GM19025 (cell line): ENCODE measurements around the gene PISD.
"Not testable (repeated sequence)": the region's sequence is repeated elsewhere in the genome, so short reads cannot be mapped to it uniquely, and the experiment has no call there.

Experiments used
- ATAC-seq: cut with Tn5 transposase; IDR thresholded peaks from one replicate; pipeline ENCODE4 v1.9.1; 2021; ENCODE audit warnings: mild to moderate bottlenecking, low read depth, moderate library complexity; ENCODE audit not compliant: unreplicated experiment

The PISD gene

DNA sequence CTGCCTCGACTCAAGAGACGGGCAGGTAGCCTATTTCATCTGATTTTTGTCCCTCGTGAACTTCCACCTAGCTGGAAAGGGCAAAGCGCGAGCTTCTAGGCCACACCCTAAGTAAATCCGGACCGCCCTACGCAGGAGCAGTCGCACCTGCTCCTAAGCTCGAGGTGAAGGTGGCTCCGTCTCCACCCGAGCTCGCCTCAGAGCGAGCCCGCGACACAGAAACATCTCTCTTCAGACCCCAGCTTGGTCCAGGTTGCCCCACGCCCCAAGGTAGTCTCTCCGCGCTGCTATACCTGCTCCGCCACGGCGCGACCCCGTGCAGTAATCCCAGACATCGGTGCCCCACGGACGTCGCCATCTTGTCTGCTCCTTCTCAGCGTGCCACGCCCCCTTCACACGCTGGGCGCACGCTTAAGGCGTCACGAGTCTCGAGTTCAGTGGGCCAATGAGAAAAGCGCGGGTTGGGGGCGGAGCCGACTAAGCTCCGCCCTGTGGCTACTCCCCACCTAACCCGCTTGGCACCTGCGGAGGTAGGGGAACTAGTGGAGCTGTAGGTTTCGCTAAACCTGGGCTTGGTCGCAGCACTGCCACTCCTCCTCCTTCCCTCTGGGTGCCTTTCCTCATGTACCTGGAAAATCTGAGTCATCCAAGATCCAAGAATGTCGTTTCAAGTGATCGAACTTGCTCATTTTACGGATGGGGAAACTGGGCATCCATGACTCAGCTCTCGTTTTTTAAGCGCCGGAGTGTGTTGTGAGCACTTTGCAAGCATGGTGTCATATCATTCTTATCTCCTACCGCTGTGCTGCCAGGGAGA, at the start of gene PISD:
Gene PISD, minus strand, starts transcription at position 365 of the 817 bp plus-strand sequence. Its CDS starts 7 bp downstream, at position 358.
- peak; percentile 72 for ATAC-seq

DNA sequence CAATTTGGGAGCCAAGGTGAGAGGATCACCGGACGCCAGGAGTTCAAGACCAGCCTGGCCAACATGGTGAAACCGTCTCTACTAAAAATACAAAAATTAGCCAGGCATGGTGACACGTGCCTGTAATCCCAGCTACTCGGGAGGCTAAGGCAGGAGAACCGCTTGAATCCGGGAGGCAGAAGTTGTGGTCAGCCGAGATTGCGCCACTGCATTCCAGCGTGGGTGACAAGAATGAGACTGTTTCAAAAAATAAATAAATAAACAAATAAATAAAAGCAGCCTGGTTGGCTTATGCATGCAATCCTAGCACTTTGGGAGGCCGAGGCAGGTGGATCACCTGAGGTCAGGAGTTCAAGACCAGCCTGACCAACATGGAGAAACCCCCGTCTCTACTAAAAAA, 49.2 kb upstream of the PISD start:
- not testable (repeated sequence) for ATAC-seq

GRCh38 chr22:31707519-31707918, 45.5 kb upstream of the PISD start:
- ATAC-seq, result no peak

DNA sequence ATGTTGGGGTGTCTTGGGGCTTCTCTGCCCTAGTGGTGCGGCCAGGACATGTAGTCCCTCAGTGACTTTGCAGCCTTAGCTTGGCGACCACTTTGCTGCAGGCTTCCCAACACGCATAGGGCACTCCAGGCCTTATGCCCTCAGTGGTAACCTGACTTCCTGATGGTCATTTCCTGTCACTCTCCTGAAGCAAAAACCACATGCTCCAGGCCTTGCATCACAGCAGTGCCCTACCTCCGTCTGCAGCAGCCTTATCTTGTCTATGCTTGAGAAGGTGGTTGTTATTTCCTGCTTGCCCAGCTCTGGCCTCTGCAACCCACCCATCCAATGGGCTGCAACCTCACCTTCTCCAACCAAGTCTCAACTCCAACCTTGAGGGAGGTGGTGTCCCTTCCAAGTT, 33.4 kb upstream of the PISD start:
- ATAC-seq, result no peak

- not testable (repeated sequence) for ATAC-seq
Measured at GRCh38 chr22:31694046-31694445, 32.0 kb upstream of the PISD start.

GRCh38 chr22:31692186-31692886, 30.3 kb upstream of the PISD start:
- ATAC-seq, result no peak

DNA sequence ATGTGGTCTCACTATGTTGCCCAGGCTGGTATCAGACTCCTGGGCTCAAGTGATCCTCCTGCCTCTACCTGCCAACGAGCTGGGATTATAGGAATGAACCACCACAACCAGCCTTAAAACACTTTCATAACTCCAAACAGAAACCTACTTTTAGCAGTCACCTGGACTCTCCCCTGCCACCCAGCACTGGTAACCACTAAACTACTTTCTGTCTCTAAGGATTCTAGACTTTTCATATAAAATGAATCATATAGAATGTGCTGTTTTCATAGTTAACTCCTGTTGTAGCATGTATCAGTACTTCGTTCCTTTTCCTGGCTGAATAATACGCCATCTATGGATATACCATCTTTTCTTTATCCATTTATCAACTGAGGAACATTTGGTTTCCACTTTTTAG, 29.4 kb upstream of the PISD start:
- no peak for ATAC-seq

GRCh38 chr22:31683181-31684105, 21.4 kb upstream of the PISD start:
- no peak for ATAC-seq

DNA sequence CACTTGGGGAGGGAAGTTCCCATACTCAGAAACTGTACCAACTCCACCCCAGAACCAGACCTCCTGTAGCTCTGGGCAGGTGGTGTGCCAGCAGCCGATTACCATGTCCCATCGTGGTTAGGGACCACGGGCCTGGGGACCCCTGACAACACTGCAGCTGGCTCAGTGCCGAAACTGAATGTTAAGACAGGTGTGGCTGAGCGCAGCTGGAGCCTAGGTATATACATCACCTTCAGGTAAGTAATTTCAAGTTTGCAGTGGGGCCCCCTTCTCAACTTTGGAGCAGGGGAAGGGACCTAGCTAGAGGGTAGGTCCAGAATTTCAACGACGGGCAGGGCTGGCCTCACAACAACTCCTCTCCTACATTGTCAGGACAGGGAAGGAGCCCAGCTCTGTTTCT, 20.7 kb upstream of the PISD start:
- no peak for ATAC-seq

GRCh38 chr22:31681349-31682345, 19.6 kb upstream of the PISD start:
- ATAC-seq, result no peak

GRCh38 chr22:31680861-31681341, 18.9 kb upstream of the PISD start:
- ATAC-seq, result no peak

GRCh38 chr22:31678748-31679147, 16.7 kb upstream of the PISD start:
- ATAC-seq, result no peak

DNA sequence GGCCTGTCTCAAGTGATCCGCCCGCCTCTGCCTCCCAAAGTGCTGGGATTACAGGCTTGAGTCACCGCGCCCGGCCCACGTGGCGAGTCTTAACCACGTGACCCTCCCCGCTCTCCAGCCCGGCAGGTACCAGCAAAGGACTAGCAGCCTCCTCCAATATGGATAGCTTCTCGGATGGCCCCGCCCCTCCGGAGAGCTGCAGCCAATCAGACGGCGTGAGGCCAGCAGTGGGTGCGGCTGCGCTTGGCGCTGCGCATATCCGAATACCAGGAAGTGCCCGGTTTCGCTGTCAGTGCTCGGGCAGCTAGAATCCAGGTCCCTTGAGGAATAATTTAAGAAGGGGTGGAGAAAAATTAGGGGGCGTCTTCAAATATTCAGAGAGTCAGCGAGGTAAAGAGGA, 14.7 kb upstream of the PISD start:
- peak; percentile 92 for ATAC-seq

DNA sequence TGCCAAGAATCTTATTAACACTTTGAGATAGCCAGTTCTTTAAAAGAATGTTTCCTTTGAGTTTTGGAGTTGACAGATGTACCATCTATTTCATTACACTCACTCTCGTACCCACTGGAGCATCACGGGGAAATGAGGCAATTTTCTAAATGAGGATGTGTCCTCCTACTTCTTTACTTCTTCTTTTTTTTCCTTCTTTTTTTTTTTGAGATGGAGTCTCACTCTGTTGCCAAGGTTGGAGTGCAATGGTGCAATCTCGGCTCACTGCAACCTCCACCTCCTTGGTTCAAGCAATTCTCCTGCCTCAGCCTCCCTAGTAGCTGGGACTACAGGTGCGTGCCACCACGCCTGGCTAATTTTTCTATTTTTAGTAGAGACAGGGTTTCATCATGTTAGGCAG, 12.2 kb upstream of the PISD start:
- ATAC-seq, result not testable (repeated sequence)

- ATAC-seq, result not testable (repeated sequence)
Measured at GRCh38 chr22:31668849-31669248, 6.8 kb upstream of the PISD start.

DNA sequence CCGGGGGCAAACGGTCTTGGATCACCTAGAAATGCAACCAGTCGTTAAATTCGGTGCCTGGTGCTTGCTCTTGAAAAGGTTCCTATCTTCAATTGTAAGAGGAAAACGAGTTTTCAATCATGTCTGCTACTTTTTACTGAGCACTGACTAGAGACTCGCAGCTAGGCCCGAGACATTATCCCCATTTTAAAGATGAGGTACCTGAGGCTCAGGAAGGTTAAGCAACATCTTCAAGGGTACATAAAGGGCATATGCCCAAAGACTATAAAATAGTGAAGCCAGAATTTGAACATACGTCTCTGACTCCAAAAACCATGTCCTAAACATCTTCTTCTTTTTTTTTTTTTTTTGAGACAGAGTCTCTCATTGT, 638 bp upstream of the PISD start:
- no peak for ATAC-seq

GRCh38 chr22:31660860-31661341, 1.1 kb downstream of the PISD start:
- not testable (repeated sequence) for ATAC-seq

DNA sequence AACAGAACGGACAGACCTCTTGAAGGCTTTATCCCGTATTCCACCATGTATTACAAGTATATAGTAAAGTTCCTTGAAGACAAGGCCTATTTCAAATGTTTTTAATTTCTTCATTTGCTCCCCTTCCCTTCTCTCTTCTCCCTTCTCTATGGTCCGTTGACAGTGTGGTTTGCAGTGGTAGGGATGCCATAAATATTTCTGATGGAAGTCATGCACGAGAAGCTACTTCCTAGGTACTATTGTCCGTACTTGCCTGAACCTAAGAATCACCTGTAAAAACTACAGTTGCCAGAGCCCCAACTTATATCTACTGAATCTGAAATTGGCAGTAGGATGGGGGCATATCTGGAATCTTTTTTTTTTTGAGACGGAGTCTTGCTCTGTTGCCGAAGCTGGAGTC, 2.8 kb downstream of the PISD start:
- no peak for ATAC-seq

- ATAC-seq, result no peak
Measured at GRCh38 chr22:31654408-31654807, 7.6 kb downstream of the PISD start.
